CD4-positive, alpha-beta T cell (primary cell): ENCODE results near the gene SIN3A. TPM values are rescaled to one million over a fixed set of nuclear protein-coding genes. Genes with fewer than 3 reads are reported as not detected.
"Not testable (repeated sequence)": the region's sequence is repeated elsewhere in the genome, so short reads cannot be mapped to it uniquely, and the experiment has no call there.

Experiments used
- ATAC-seq: fragments of 200-7000 bp; cut with Tn5 transposase; one replicate; pipeline ENCODE4 v1.10.0; 2022; ENCODE audit warnings: mild to moderate bottlenecking; ENCODE audit not compliant: poor library complexity
- CTCF ChIA-PET: fragments of 350-600 bp; sonication (Branson Sonifier 250); formaldehyde crosslinking; loops from one replicate; lab custom pipeline; 2021; ENCODE audit warnings: antibody characterized with exemption, inconsistent platforms; lab: Charles Lee
- POLR2A ChIA-PET: fragments of 350-600 bp; sonication (Branson Sonifier 250); formaldehyde crosslinking; loops from one replicate; lab custom pipeline; 2021; ENCODE audit warnings: antibody characterized with exemption, inconsistent platforms; lab: Charles Lee
- DNase-seq, 14 experiments: peaks; one replicate each; pipeline ENCODE4 v3.0.0-alpha.2; 2013 to 2020; ENCODE audit warnings: mixed read lengths in 2 of 14
- H3K27ac ChIP-seq, 2 donors: one replicate each; pipeline versions ENCODE4 v1.5.1 to v1.7.0; 2013; ENCODE audit warnings: low read length in 2 of 2, low read depth in 1 of 2, mild to moderate bottlenecking in 1 of 2
- H3K27me3 ChIP-seq, 2 experiments: 1 replicate in 1 of 2; 2 replicates in 1 of 2; pipeline versions ENCODE4 v1.6.1 to v1.7.0; 2013; ENCODE audit warnings: low read length in 2 of 2, control low read depth in 1 of 2, mild to moderate bottlenecking in 1 of 2, moderate library complexity in 1 of 2; ENCODE audit not compliant: insufficient read depth in 2 of 2, control insufficient read depth in 1 of 2
- H3K36me3 ChIP-seq: one replicate; pipeline ENCODE4 v1.6.1; 2013; ENCODE audit warnings: low read length, control low read depth; ENCODE audit not compliant: insufficient read depth
- H3K4me1 ChIP-seq: one replicate; pipeline ENCODE4 v1.6.1; 2013; ENCODE audit warnings: low read length, control low read depth; ENCODE audit not compliant: insufficient read depth
- H3K4me3 ChIP-seq: one replicate; pipeline ENCODE4 v1.5.1; 2013; ENCODE audit warnings: mild to moderate bottlenecking, low read length, moderate library complexity
- H3K9me3 ChIP-seq, 2 experiments: 1 replicate in 1 of 2; 2 replicates in 1 of 2; pipeline versions ENCODE4 v1.6.1 to v1.7.0; 2013; ENCODE audit warnings: low read length in 2 of 2, mild to moderate bottlenecking in 2 of 2, control low read depth in 1 of 2, moderate library complexity in 1 of 2; ENCODE audit not compliant: control insufficient read depth in 1 of 2, insufficient read depth in 1 of 2
- H3K27ac Mint-ChIP-seq: one replicate; pipeline ENCODE4 v1.8.0; 2020; ENCODE audit warnings: mixed read lengths
- H3K27me3 Mint-ChIP-seq: one replicate; pipeline ENCODE4 v1.8.0; 2021; ENCODE audit warnings: mixed read lengths
- H3K36me3 Mint-ChIP-seq: one replicate; pipeline ENCODE4 v1.8.0; 2021; ENCODE audit warnings: low read depth, mixed read lengths
- H3K4me1 Mint-ChIP-seq: one replicate; pipeline ENCODE4 v1.8.0; 2021; ENCODE audit warnings: low read depth, mixed read lengths
- H3K4me3 Mint-ChIP-seq: one replicate; pipeline ENCODE4 v1.8.0; 2020; ENCODE audit warnings: mild to moderate bottlenecking, mixed read lengths
- H3K9me3 Mint-ChIP-seq: one replicate; pipeline ENCODE4 v1.8.0; 2020; ENCODE audit warnings: mixed read lengths
- CTCF ChIP-seq: fragments of 200-600 bp; IDR thresholded peaks from one replicate; pipeline ENCODE4 v1.8.0; 2022; ENCODE audit warnings: antibody characterized with exemption, mild to moderate bottlenecking
- intact Hi-C, 2 experiments: fragments of 100-400 bp; cut with DNase I in 1 of 2; cut with micrococcal nuclease in 1 of 2; formaldehyde crosslinking; loops; one replicate each; pipeline versions ENCODE4 v1.15.1 to v1.9.0; 2023 to 2025; cut with DNase I, micrococcal nuclease
- total RNA-seq, 174 experiments: library from RNA in 2 of 174; stranded (reverse) in 2 of 174; gene quantifications; one replicate each; pipeline ENCODE4 v1.2.3 and lab custom pipeline; 2021 to 2026

The SIN3A gene
- total RNA-seq, 2 experiments from 2014 or later = 136 to 141 TPM

- Histone ChIP-seq H3K9me3 (no peaks in the 10 kb centered on the region), H3K36me3 (peaks cover 5% of the 10 kb centered on the region), H3K27me3 (no peaks in the 10 kb centered on the region), H3K4me3 (peak overlapping the region; percentile 93), H3K4me1 (peaks cover 56% of the 10 kb centered on the region), H3K27ac (peak overlapping the region; percentile 82 to 91)
- H3K27me3 Mint-ChIP-seq = no peaks in the 10 kb centered on the region
- CTCF ChIA-PET = interaction anchor here (1.9 to 3.9 kb wide), 2 partner anchors 83 to 128 kb away, joined by 6 to 26 read pairs; partner anchors contain the start of genes MAN2C1 and PTPN9
- H3K4me3 Mint-ChIP-seq = peak overlapping the region; percentile 98
- peaks cover 26% of the 10 kb centered on the region for H3K36me3 Mint-ChIP-seq
- ATAC-seq (peak; percentile 24), DNase-seq (peak; percentile 85 to 98 (median 94))
- H3K27ac Mint-ChIP-seq = peak overlapping the region; percentile 96
- H3K9me3 Mint-ChIP-seq = no peaks in the 10 kb centered on the region
- H3K4me1 Mint-ChIP-seq = peaks cover 68% of the 10 kb centered on the region
- POLR2A ChIA-PET = interaction anchor here (0.8 to 7.4 kb wide), 18 partner anchors 8 to 669 kb away, joined by 3 to 294 read pairs (median 12); partner anchors contain the start of genes CSK, IMP3, MAN2C1 and NEIL1
- intact Hi-C loops = loop anchor here (1.0 to 10.0 kb wide), 10 partner anchors 83 to 1458 kb away; partner anchors contain the start of genes C15orf39 (in 2 of the 2), CLK3 (in 1 of the 2), IMP3 (in 1 of the 2) and MAN2C1 (in 1 of the 2)
- no peak for TF ChIP-seq CTCF
Observed at GRCh38 chr15:75450307-75451201, 936 bp downstream of the SIN3A start.

- ChIA-PET POLR2A (interaction anchor here (1.6 to 7.4 kb wide), 5 partner anchors 18 to 190 kb away, joined by 3 to 294 read pairs (median 143); partner anchors contain the start of genes IMP3, MAN2C1, PTPN9 and SNUPN), CTCF (interaction anchor here (3.9 kb wide), 1 partner anchor 82 kb away, joined by 26 read pairs; the partner anchor contains the start of gene MAN2C1)
- Histone ChIP-seq H3K27me3 (no peaks in the 10 kb centered on the region), H3K27ac (peak overlapping the region; percentile 82 to 91), H3K9me3 (no peaks in the 10 kb centered on the region), H3K36me3 (peaks cover 5% of the 10 kb centered on the region), H3K4me3 (peak overlapping the region; percentile 93), H3K4me1 (peaks cover 64% of the 10 kb centered on the region)
- intact Hi-C loops = loop anchor here (1.0 to 10.0 kb wide), 10 partner anchors 82 to 1457 kb away; partner anchors contain the start of genes C15orf39 (in 2 of the 2), CLK3 (in 1 of the 2), IMP3 (in 1 of the 2) and MAN2C1 (in 1 of the 2)
- H3K4me1 Mint-ChIP-seq = peaks cover 70% of the 10 kb centered on the region
- H3K36me3 Mint-ChIP-seq = peaks cover 26% of the 10 kb centered on the region
- H3K27ac Mint-ChIP-seq = peak overlapping the region; percentile 96
- ATAC-seq (no peak), DNase-seq (peak in 1 of 14 experiments; percentile 25)
- TF ChIP-seq CTCF = no peak
- H3K4me3 Mint-ChIP-seq = peak overlapping the region; percentile 93
- H3K9me3 Mint-ChIP-seq = no peaks in the 10 kb centered on the region
- no peaks in the 10 kb centered on the region for H3K27me3 Mint-ChIP-seq
Observed at GRCh38 chr15:75449585-75450306, 1.7 kb downstream of the SIN3A start.

GRCh38 chr15:75448171-75448570, 3.3 kb downstream of the SIN3A start:
- H3K36me3 ChIP-seq, H3K27me3 Mint-ChIP-seq, ATAC-seq, H3K27ac Mint-ChIP-seq, intact Hi-C loops, H3K9me3 ChIP-seq, H3K4me3 ChIP-seq, H3K9me3 Mint-ChIP-seq, H3K27me3 ChIP-seq, H3K27ac ChIP-seq, H3K4me3 Mint-ChIP-seq: not testable (repeated sequence)
- peaks cover 24% of the 10 kb centered on the region for H3K36me3 Mint-ChIP-seq
- CTCF ChIA-PET = interaction anchor here (0.7 to 1.2 kb wide), 2 partner anchors 80 to 193 kb away, joined by 3 to 5 read pairs; partner anchors contain the start of gene MAN2C1
- peak in 1 of 14 experiments; percentile 30 for DNase-seq
- peaks cover 74% of the 10 kb centered on the region for H3K4me1 Mint-ChIP-seq
- H3K4me1 ChIP-seq = peaks cover 68% of the 10 kb centered on the region
- POLR2A ChIA-PET = interaction anchor here (0.6 to 1.1 kb wide), 3 partner anchors 10 to 177 kb away, joined by 3 to 4 read pairs (median 3); partner anchors contain the start of gene SNUPN
